Ovary (tissue), 3 donors: ENCODE results near the gene ANKRD35.

Source experiments
- POLR2A ChIP-seq: fragments of 450-650 bp; IDR thresholded peaks from one replicate; pipeline ENCODE4 v1.6.1; 2017; ENCODE audit warnings: antibody characterized with exemption, mild to moderate bottlenecking, moderate library complexity
- TF ChIP-seq, protein P1 (sequence below), 3 donors: fragments of 450-650 bp in 2 of 3; fragments of 200-600 bp in 1 of 3; IDR thresholded peaks; one replicate each; pipeline versions ENCODE4 v1.5.1 to v1.8.0; 2016 to 2022; ENCODE audit warnings: antibody characterized with exemption in 3 of 3, mild to moderate bottlenecking in 1 of 3
- donor health status: DM: no; HTN: no; CAD: no.

DNA sequence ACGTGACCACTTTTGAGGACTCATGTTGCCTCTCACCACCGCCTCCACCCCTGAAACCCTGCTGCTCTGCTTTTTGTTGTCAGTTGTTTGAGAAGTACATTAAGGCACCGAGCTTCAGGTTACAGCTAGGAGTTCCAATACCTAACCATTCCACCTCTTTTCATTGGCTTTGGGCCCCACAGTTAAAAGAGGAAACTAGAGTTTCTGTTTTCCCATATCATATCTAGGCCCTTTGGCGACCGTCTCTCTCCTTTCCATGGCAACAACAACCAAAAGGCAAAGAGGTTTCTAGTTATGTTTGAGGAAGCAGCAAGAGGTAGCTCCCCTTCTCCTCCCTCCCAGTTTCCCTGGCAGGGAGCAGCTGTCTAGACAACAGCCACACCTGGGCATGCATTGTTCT lies 5.9 kb downstream of the ANKRD35 start:
- TF ChIP-seq, protein P1, sequence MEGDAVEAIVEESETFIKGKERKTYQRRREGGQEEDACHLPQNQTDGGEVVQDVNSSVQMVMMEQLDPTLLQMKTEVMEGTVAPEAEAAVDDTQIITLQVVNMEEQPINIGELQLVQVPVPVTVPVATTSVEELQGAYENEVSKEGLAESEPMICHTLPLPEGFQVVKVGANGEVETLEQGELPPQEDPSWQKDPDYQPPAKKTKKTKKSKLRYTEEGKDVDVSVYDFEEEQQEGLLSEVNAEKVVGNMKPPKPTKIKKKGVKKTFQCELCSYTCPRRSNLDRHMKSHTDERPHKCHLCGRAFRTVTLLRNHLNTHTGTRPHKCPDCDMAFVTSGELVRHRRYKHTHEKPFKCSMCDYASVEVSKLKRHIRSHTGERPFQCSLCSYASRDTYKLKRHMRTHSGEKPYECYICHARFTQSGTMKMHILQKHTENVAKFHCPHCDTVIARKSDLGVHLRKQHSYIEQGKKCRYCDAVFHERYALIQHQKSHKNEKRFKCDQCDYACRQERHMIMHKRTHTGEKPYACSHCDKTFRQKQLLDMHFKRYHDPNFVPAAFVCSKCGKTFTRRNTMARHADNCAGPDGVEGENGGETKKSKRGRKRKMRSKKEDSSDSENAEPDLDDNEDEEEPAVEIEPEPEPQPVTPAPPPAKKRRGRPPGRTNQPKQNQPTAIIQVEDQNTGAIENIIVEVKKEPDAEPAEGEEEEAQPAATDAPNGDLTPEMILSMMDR (IDR thresholded peaks at IDR 0.05) = no peak
- no peak for TF ChIP-seq POLR2A
